OCI-LY3 (cell line): ENCODE results near the gene TYW1B.
"Not testable (repeated sequence)": the region's sequence is repeated elsewhere in the genome, so short reads cannot be mapped to it uniquely, and the experiment has no call there.

Source experiments
- H2AFZ ChIP-seq: fragments of 200-600, 300-600 bp; shearing (Covaris generic); 2 replicates; pipeline ENCODE4 v1.6.0; 2014; ENCODE audit warnings: antibody characterized with exemption, low read depth, low read length
- H3K27ac ChIP-seq: fragments of 200-600, 300-600 bp; sonication (generic); 2 replicates; pipeline ENCODE4 v1.5.1; 2014; ENCODE audit warnings: mild to moderate bottlenecking, low read length, moderate library complexity, mixed read lengths
- H3K27me3 ChIP-seq: fragments of 200-600, 300-600 bp; sonication (generic); 2 replicates; pipeline ENCODE4 v1.6.1; 2014; ENCODE audit warnings: low read depth, low read length, mixed read lengths
- H3K36me3 ChIP-seq: fragments of 200-600, 300-600 bp; sonication (generic); replicated peaks from 2 replicates; pipeline ENCODE3; 2014; ENCODE audit warnings: low read depth, low read length, mixed read lengths
- H3K4me1 ChIP-seq: fragments of 300-600, 200-600 bp; sonication (generic); 2 replicates; pipeline ENCODE4 v1.6.1; 2014; ENCODE audit warnings: low read length, mixed read lengths
- H3K4me2 ChIP-seq: fragments of 200-600, 300-600 bp; sonication (generic); 2 replicates; pipeline ENCODE4 v1.6.1; 2014; ENCODE audit warnings: low read length, mixed read lengths
- H3K4me3 ChIP-seq: fragments of 300-600, 200-600 bp; sonication (generic); 2 replicates; pipeline ENCODE4 v1.5.1; 2014; ENCODE audit warnings: antibody characterized with exemption, mild to moderate bottlenecking, low read length, moderate library complexity
- H3K79me2 ChIP-seq: fragments of 300-600, 200-600 bp; shearing (Covaris generic); 2 replicates; pipeline ENCODE4 v1.6.1; 2014; ENCODE audit warnings: mild to moderate bottlenecking, low read length, mixed read lengths
- H3K9ac ChIP-seq: fragments of 300-600, 200-600 bp; shearing (Covaris generic); 2 replicates; pipeline ENCODE4 v1.6.0; 2014; ENCODE audit warnings: mild to moderate bottlenecking, low read length, moderate library complexity
- H3K9me3 ChIP-seq: fragments of 200-600, 300-600 bp; shearing (Covaris generic); 2 replicates; pipeline ENCODE4 v1.6.1; 2014; ENCODE audit warnings: low read length, mixed read lengths; ENCODE audit not compliant: insufficient read depth
- H4K20me1 ChIP-seq: fragments of 200-600, 300-600 bp; sonication (generic); 2 replicates; pipeline ENCODE4 v1.6.1; 2016; ENCODE audit warnings: low read length, mixed read lengths; ENCODE audit not compliant: insufficient read depth
- CTCF ChIP-seq: fragments of 200-600, 300-600 bp; sonication (generic); IDR thresholded peaks from 2 replicates; pipeline ENCODE4 v1.5.1; 2014; ENCODE audit warnings: antibody characterized with exemption, low read length, low read depth

The TYW1B gene

GRCh38 chr7:72635273-72635908 lies 192.6 kb downstream of the TYW1B start:
- H2AFZ ChIP-seq, H3K4me3 ChIP-seq, H4K20me1 ChIP-seq, H3K9ac ChIP-seq, H3K36me3 ChIP-seq, H3K79me2 ChIP-seq, H3K27me3 ChIP-seq, H3K27ac ChIP-seq, H3K4me1 ChIP-seq, H3K9me3 ChIP-seq, H3K4me2 ChIP-seq: not testable (repeated sequence)
- TF ChIP-seq CTCF, result peak; percentile 20; the same call in 1 of the 2 replicates

- H4K20me1 ChIP-seq, H3K27me3 ChIP-seq, H3K79me2 ChIP-seq, H3K9me3 ChIP-seq, H3K27ac ChIP-seq, H3K4me2 ChIP-seq, H3K4me1 ChIP-seq, H3K4me3 ChIP-seq, H3K9ac ChIP-seq, H3K36me3 ChIP-seq, H2AFZ ChIP-seq: not testable (repeated sequence)
Observed at GRCh38 chr7:72632765-72633292, 195.2 kb downstream of the TYW1B start.

- H3K9ac ChIP-seq, H3K4me1 ChIP-seq, H3K36me3 ChIP-seq, H3K4me3 ChIP-seq, H3K4me2 ChIP-seq, H3K27me3 ChIP-seq, H3K27ac ChIP-seq, H3K79me2 ChIP-seq, H4K20me1 ChIP-seq, H3K9me3 ChIP-seq, H2AFZ ChIP-seq: not testable (repeated sequence)
Observed at GRCh38 chr7:72628375-72628774, 199.6 kb downstream of the TYW1B start.

- not testable (repeated sequence) for H3K4me2 ChIP-seq, H3K4me3 ChIP-seq, H4K20me1 ChIP-seq, H2AFZ ChIP-seq, H3K27ac ChIP-seq, H3K4me1 ChIP-seq, H3K9me3 ChIP-seq, H3K27me3 ChIP-seq, H3K9ac ChIP-seq, H3K79me2 ChIP-seq, H3K36me3 ChIP-seq
Observed at GRCh38 chr7:72626428-72627011, 201.5 kb downstream of the TYW1B start.

- H3K4me3 ChIP-seq, H3K79me2 ChIP-seq, H3K27me3 ChIP-seq, H3K36me3 ChIP-seq, H4K20me1 ChIP-seq, H3K27ac ChIP-seq, H3K9me3 ChIP-seq, H3K4me2 ChIP-seq, H3K4me1 ChIP-seq, H2AFZ ChIP-seq, H3K9ac ChIP-seq: not testable (repeated sequence)
Observed at GRCh38 chr7:72625721-72626423, 202.1 kb downstream of the TYW1B start.

GRCh38 chr7:72622532-72622931 lies 205.5 kb downstream of the TYW1B start:
- H3K9me3 ChIP-seq, result no peaks in the 10 kb centered on the region
- H3K4me3 ChIP-seq, result no peak overlapping the region
- no peak overlapping the region for H3K4me2 ChIP-seq
- no peaks in the 10 kb centered on the region for H4K20me1 ChIP-seq
- no peaks in the 10 kb centered on the region for H3K27me3 ChIP-seq
- no peaks in the 10 kb centered on the region for H3K79me2 ChIP-seq
- no peak for TF ChIP-seq CTCF
- no peaks in the 10 kb centered on the region for H3K4me1 ChIP-seq
- no peaks in the 10 kb centered on the region for H3K36me3 ChIP-seq
- no peak overlapping the region for H3K9ac ChIP-seq
- H3K27ac ChIP-seq, result no peak overlapping the region
- H2AFZ ChIP-seq, result no peak overlapping the region

GRCh38 chr7:72621761-72622187 lies 206.2 kb downstream of the TYW1B start:
- not testable (repeated sequence) for H3K4me3 ChIP-seq, H3K36me3 ChIP-seq, H4K20me1 ChIP-seq, H3K79me2 ChIP-seq, H3K9ac ChIP-seq, H3K4me2 ChIP-seq, H3K4me1 ChIP-seq, H3K9me3 ChIP-seq, H3K27me3 ChIP-seq, H2AFZ ChIP-seq, H3K27ac ChIP-seq

- not testable (repeated sequence) for H3K4me3 ChIP-seq, H3K79me2 ChIP-seq, H3K36me3 ChIP-seq, H3K9me3 ChIP-seq, H4K20me1 ChIP-seq, H2AFZ ChIP-seq, H3K27ac ChIP-seq, H3K4me1 ChIP-seq, H3K27me3 ChIP-seq, H3K4me2 ChIP-seq, H3K9ac ChIP-seq
Observed at GRCh38 chr7:72620923-72621322, 207.1 kb downstream of the TYW1B start.
